Measurements from ENCODE around the gene IRF8. TPM values are rescaled to one million over a fixed set of nuclear protein-coding genes. Genes with fewer than 3 reads are reported as not detected.

IRF8 gene
- total and polyA plus RNA-seq, 2 of the 13 experiments (the other 11 are each of a cell fraction or from before 2014, with no cell fraction given): not detected

DNA sequence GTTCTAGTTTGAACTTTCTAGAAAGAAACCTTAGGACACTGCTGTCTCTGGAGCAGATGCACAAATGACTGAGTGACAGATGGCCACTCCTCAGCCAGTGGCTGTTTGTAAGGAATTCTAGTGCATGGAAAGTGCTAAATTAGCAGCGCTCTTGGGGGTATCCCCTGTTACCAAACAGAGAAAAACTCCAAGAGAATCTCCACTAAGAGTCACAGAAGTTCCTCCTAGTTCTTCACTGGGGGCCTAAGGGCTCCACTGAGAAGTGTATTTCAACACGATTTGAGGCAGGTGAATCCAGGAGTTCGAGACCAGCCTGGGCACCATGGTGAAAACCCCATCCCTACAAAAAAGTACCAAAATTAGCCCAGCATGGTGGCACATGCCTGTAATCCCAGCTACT, 18.1 kb upstream of the IRF8 start (continued):
- TF ChIP-seq, protein P1, sequence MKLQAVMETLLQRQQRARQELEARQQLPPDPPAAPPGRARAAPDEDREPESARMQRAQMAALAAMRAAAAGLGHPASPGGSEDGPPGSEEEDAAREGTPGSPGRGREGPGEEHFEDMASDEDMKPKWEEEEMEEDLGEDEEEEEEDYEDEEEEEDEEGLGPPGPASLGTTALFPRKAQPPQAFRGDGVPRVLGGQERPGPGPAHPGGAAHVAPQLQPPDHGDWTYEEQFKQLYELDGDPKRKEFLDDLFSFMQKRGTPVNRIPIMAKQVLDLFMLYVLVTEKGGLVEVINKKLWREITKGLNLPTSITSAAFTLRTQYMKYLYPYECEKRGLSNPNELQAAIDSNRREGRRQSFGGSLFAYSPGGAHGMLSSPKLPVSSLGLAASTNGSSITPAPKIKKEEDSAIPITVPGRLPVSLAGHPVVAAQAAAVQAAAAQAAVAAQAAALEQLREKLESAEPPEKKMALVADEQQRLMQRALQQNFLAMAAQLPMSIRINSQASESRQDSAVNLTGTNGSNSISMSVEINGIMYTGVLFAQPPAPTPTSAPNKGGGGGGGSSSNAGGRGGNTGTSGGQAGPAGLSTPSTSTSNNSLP (IDR thresholded peaks at IDR 0.05; ENCODE audit: low read depth, low read length): no peak
- TF ChIP-seq AHR (CRISPR knock-in tag; IDR thresholded peaks at IDR 0.05) (no peak), ZNF761 (CRISPR knock-in tag; conservative IDR thresholded peaks at IDR 0.05) (no peak), DMTF1 (CRISPR knock-in tag; IDR thresholded peaks at IDR 0.05) (no peak), ARID2 (CRISPR knock-in tag; IDR thresholded peaks at IDR 0.05; ENCODE audit: borderline replicate concordance) (no peak), GZF1 (CRISPR knock-in tag; IDR thresholded peaks at IDR 0.05) (no peak), ZNF619 (CRISPR knock-in tag; IDR thresholded peaks at IDR 0.05) (no peak), TAF15 (IDR thresholded peaks at IDR 0.05; ENCODE audit: low read depth, low read length, poor library complexity, severe bottlenecking) (no peak)
- TF ChIP-seq, protein P2, sequence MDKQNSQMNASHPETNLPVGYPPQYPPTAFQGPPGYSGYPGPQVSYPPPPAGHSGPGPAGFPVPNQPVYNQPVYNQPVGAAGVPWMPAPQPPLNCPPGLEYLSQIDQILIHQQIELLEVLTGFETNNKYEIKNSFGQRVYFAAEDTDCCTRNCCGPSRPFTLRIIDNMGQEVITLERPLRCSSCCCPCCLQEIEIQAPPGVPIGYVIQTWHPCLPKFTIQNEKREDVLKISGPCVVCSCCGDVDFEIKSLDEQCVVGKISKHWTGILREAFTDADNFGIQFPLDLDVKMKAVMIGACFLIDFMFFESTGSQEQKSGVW (CRISPR knock-in tag; IDR thresholded peaks at IDR 0.05; ENCODE audit: borderline replicate concordance): no peak
- TF ChIP-seq, protein P3, sequence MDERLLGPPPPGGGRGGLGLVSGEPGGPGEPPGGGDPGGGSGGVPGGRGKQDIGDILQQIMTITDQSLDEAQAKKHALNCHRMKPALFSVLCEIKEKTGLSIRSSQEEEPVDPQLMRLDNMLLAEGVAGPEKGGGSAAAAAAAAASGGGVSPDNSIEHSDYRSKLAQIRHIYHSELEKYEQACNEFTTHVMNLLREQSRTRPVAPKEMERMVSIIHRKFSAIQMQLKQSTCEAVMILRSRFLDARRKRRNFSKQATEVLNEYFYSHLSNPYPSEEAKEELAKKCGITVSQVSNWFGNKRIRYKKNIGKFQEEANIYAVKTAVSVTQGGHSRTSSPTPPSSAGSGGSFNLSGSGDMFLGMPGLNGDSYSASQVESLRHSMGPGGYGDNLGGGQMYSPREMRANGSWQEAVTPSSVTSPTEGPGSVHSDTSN (CRISPR knock-in tag; IDR thresholded peaks at IDR 0.05): no peak
- TF ChIP-seq, protein P4, sequence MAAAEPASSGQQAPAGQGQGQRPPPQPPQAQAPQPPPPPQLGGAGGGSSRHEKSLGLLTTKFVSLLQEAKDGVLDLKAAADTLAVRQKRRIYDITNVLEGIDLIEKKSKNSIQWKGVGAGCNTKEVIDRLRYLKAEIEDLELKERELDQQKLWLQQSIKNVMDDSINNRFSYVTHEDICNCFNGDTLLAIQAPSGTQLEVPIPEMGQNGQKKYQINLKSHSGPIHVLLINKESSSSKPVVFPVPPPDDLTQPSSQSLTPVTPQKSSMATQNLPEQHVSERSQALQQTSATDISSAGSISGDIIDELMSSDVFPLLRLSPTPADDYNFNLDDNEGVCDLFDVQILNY (CRISPR knock-in tag; conservative IDR thresholded peaks at IDR 0.05): no peak

All from HepG2 (cell line).